GM12878 (cell line): Measurements from ENCODE around the gene FBF1. TPM values are rescaled to one million over a fixed set of nuclear protein-coding genes. Genes with fewer than 3 reads are reported as not detected.

Experiments used
- ATF3 ChIP-seq: IDR thresholded peaks from 2 replicates; pipeline ENCODE4 v1.6.1; 2011; ENCODE audit warnings: low read depth, mild to moderate bottlenecking, low read length, moderate library complexity, borderline replicate concordance; ENCODE audit errors: extremely low read depth
- CREB1 ChIP-seq: IDR thresholded peaks from 2 replicates; pipeline ENCODE4 v1.6.1; 2012; ENCODE audit warnings: low read depth, mild to moderate bottlenecking, inconsistent platforms
- DPF2 ChIP-seq: fragments of 450-650 bp; IDR thresholded peaks from 2 replicates; pipeline ENCODE4 v1.6.1; 2017; ENCODE audit warnings: mild to moderate bottlenecking
- FOXM1 ChIP-seq: IDR thresholded peaks from 2 replicates; pipeline ENCODE4 v1.6.1; 2012; ENCODE audit warnings: low read depth, mild to moderate bottlenecking, inconsistent platforms, low read length, moderate library complexity
- HDAC2 ChIP-seq: fragments of 200-600 bp; sonication (generic); IDR thresholded peaks from 2 replicates; pipeline ENCODE4 v1.6.1; 2017
- IRF3 ChIP-seq: fragments of 450-650 bp; IDR thresholded peaks from 2 replicates; pipeline ENCODE4 v1.6.1; 2014; ENCODE audit warnings: mild to moderate bottlenecking
- IRF4 ChIP-seq: IDR thresholded peaks from 2 replicates; pipeline ENCODE4 v1.6.1; 2011; ENCODE audit warnings: low read depth, low read length
- JUND ChIP-seq: IDR thresholded peaks from 2 replicates; pipeline ENCODE4 v1.6.1; 2012; ENCODE audit warnings: low read depth, mild to moderate bottlenecking, low read length, improper control_type of control experiment, moderate library complexity
- MEF2A ChIP-seq: IDR thresholded peaks from 2 replicates; pipeline ENCODE4 v1.6.1; 2011; ENCODE audit warnings: low read depth, mild to moderate bottlenecking, low read length, moderate library complexity; ENCODE audit not compliant: insufficient read depth
- MTA3 ChIP-seq: IDR thresholded peaks from 2 replicates; pipeline ENCODE4 v1.6.1; 2012; ENCODE audit warnings: low read length, inconsistent platforms, borderline replicate concordance
- NFYA ChIP-seq: IDR thresholded peaks from 2 replicates; pipeline ENCODE4 v1.6.1; 2011; ENCODE audit warnings: low read depth, mild to moderate bottlenecking, low read length, improper control_type of control experiment, borderline replicate concordance
- PAX5 ChIP-seq: IDR thresholded peaks from 2 replicates; pipeline ENCODE4 v1.6.1; 2011; ENCODE audit warnings: low read depth, low read length, borderline replicate concordance
- POLR2A ChIP-seq: IDR thresholded peaks from 2 replicates; pipeline ENCODE4 v1.6.1; 2011; ENCODE audit warnings: low read depth, mild to moderate bottlenecking, low read length
- RAD21 ChIP-seq: IDR thresholded peaks from 2 replicates; pipeline ENCODE4 v1.6.1; 2011; ENCODE audit warnings: mild to moderate bottlenecking, low read depth, low read length, moderate library complexity; ENCODE audit not compliant: insufficient read depth
- RUNX3 ChIP-seq: IDR thresholded peaks from 2 replicates; pipeline ENCODE4 v1.6.1; 2012; ENCODE audit warnings: low read length, inconsistent platforms
- SIN3A ChIP-seq: IDR thresholded peaks from 2 replicates; pipeline ENCODE4 v1.6.1; 2012; ENCODE audit warnings: low read depth, low read length, improper control_type of control experiment
- SREBF2 ChIP-seq: IDR thresholded peaks from 2 replicates; pipeline ENCODE4 v1.6.1; 2012; ENCODE audit warnings: mild to moderate bottlenecking, low read length
- TCF3 ChIP-seq: IDR thresholded peaks from 2 replicates; pipeline ENCODE4 v1.6.1; 2012; ENCODE audit warnings: low read depth, mild to moderate bottlenecking, low read length, borderline replicate concordance; ENCODE audit not compliant: insufficient read depth
- WRNIP1 ChIP-seq: IDR thresholded peaks from 2 replicates; pipeline ENCODE4 v1.6.1; 2011; ENCODE audit warnings: low read depth, low read length, improper control_type of control experiment, borderline replicate concordance
- ZBED1 ChIP-seq: IDR thresholded peaks from 2 replicates; pipeline ENCODE4 v1.6.1; 2016; ENCODE audit warnings: borderline replicate concordance
- ZNF217 ChIP-seq: fragments of 450-650 bp; IDR thresholded peaks from 2 replicates; pipeline ENCODE4 v1.6.1; 2017; ENCODE audit warnings: antibody characterized with exemption, mild to moderate bottlenecking
- ZSCAN29 ChIP-seq: fragments of 450-650 bp; IDR thresholded peaks from 2 replicates; pipeline ENCODE4 v1.6.1; 2017; ENCODE audit warnings: mild to moderate bottlenecking, moderate library complexity
- polyA plus RNA-seq, 11 experiments: library from polyadenylated mRNA; depleted of rRNA in 4 of 11; unstranded in 6 of 11; stranded (reverse) in 5 of 11; fragments of >200 nt; fragmentation: Nextera tagmentation in 4 of 11; fragmentation: Illumina TruSeq in 1 of 11; extraction: Ambion mirVana in 4 of 11; extraction: Trizol in 1 of 11; gene quantifications; 1 replicate in 1 of 11; 2 replicates in 10 of 11; pipeline versions ENCODE4 v1.2.1 to v1.2.3, GENCODE V29; 2011 to 2016; ENCODE audit warnings: inconsistent platforms in 2 of 11, missing spikeins in 2 of 11, low read depth in 1 of 11
- total RNA-seq, 4 experiments: library from RNA; depleted of rRNA in 3 of 4; stranded (reverse); fragments of >200 nt in 3 of 4; fragmentation: Illumina TruSeq in 1 of 4; extraction: Trizol in 1 of 4; gene quantifications; 2 replicates each; pipeline versions ENCODE4 v1.2.1 to v1.2.3, GENCODE V29; 2013 to 2021
- TF ChIP-seq, protein P1 (sequence below): fragments of 150-350 bp; IDR thresholded peaks from 2 replicates; pipeline ENCODE4 v1.6.1; 2016; ENCODE audit warnings: low read depth, low read length
- TF ChIP-seq, protein P2 (sequence below): fragments of 450-650 bp; formaldehyde crosslinking; IDR thresholded peaks from 2 replicates; pipeline ENCODE4 v1.4.0; 2020; ENCODE audit warnings: mild to moderate bottlenecking, moderate library complexity

The FBF1 gene
- total and polyA plus RNA-seq, 10 of the 15 experiments (the other 5 are each of a cell fraction or from before 2014, with no cell fraction given), result 0.29 to 15.0 (median 7.0) TPM

DNA sequence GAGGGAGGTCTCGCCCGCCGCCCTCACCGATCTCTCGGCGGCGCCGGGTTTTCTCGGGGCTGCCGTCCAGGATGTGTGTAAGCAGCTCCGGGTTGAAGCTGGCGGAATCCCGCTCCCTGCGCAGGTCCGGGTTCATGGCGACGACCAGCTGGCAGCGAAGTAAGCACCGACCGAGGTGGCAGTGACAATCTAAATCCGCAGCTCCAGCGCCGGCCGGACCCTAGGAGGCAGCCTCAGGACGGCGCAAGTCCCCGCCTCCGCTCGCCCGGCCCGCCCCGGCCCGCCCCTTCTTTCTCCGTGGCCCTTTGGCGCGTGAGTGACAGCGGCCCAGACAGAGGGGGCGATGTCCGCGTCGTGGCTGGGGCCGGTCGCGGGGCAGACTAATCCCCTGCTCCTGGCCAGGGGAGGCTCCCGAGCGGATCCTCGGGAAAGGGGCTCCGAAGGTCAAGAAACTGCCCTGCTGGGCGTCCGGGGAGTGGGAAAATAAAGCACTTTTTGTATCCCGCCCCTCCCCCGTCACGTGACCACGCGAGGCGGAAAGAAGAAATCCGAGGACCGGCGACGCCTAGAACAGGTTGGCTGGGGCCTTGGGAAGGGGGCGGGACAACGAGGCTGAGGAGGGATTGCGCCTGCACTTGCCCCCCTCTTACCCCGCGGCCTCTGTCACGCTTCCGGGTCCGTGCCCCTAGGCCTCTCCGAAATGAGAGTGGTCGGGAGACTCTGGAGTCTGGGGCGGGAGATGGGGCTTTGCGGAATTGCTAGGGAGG lies 38.3 kb upstream of the FBF1 start, which contains the start of the genes ACOX1 and TEN1 (continued):
- no peak for TF ChIP-seq RAD21
- TF ChIP-seq, protein P1, sequence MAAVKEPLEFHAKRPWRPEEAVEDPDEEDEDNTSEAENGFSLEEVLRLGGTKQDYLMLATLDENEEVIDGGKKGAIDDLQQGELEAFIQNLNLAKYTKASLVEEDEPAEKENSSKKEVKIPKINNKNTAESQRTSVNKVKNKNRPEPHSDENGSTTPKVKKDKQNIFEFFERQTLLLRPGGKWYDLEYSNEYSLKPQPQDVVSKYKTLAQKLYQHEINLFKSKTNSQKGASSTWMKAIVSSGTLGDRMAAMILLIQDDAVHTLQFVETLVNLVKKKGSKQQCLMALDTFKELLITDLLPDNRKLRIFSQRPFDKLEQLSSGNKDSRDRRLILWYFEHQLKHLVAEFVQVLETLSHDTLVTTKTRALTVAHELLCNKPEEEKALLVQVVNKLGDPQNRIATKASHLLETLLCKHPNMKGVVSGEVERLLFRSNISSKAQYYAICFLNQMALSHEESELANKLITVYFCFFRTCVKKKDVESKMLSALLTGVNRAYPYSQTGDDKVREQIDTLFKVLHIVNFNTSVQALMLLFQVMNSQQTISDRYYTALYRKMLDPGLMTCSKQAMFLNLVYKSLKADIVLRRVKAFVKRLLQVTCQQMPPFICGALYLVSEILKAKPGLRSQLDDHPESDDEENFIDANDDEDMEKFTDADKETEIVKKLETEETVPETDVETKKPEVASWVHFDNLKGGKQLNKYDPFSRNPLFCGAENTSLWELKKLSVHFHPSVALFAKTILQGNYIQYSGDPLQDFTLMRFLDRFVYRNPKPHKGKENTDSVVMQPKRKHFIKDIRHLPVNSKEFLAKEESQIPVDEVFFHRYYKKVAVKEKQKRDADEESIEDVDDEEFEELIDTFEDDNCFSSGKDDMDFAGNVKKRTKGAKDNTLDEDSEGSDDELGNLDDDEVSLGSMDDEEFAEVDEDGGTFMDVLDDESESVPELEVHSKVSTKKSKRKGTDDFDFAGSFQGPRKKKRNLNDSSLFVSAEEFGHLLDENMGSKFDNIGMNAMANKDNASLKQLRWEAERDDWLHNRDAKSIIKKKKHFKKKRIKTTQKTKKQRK, result no peak
- no peak for TF ChIP-seq FOXM1
- peak; percentile 83 for TF ChIP-seq POLR2A
- 0 out of 2 replicates have a peak, but pooled peaks have one; percentile 15 for TF ChIP-seq CREB1
- TF ChIP-seq PAX5, result peak; percentile 43; the same call in 1 of the 2 replicates
- TF ChIP-seq ZSCAN29, result no peak
- TF ChIP-seq JUND, result no peak
- peak; percentile 39; the same call in 1 of the 2 replicates for TF ChIP-seq RUNX3
- no peak for TF ChIP-seq MTA3
- TF ChIP-seq TCF3, result peak; percentile 53; the same call in 1 of the 2 replicates
- TF ChIP-seq SREBF2, result no peak
- TF ChIP-seq, protein P2, sequence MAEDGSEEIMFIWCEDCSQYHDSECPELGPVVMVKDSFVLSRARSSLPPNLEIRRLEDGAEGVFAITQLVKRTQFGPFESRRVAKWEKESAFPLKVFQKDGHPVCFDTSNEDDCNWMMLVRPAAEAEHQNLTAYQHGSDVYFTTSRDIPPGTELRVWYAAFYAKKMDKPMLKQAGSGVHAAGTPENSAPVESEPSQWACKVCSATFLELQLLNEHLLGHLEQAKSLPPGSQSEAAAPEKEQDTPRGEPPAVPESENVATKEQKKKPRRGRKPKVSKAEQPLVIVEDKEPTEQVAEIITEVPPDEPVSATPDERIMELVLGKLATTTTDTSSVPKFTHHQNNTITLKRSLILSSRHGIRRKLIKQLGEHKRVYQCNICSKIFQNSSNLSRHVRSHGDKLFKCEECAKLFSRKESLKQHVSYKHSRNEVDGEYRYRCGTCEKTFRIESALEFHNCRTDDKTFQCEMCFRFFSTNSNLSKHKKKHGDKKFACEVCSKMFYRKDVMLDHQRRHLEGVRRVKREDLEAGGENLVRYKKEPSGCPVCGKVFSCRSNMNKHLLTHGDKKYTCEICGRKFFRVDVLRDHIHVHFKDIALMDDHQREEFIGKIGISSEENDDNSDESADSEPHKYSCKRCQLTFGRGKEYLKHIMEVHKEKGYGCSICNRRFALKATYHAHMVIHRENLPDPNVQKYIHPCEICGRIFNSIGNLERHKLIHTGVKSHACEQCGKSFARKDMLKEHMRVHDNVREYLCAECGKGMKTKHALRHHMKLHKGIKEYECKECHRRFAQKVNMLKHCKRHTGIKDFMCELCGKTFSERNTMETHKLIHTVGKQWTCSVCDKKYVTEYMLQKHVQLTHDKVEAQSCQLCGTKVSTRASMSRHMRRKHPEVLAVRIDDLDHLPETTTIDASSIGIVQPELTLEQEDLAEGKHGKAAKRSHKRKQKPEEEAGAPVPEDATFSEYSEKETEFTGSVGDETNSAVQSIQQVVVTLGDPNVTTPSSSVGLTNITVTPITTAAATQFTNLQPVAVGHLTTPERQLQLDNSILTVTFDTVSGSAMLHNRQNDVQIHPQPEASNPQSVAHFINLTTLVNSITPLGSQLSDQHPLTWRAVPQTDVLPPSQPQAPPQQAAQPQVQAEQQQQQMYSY (CRISPR knock-in tag), result peak; percentile 76
- no peak for TF ChIP-seq WRNIP1
- no peak for TF ChIP-seq HDAC2
- no peak for TF ChIP-seq IRF4
- TF ChIP-seq IRF3, result 0 out of 2 replicates have a peak, but pooled peaks have one; percentile 43
- no peak; the same call in 1 of the 2 replicates for TF ChIP-seq ZBED1
- TF ChIP-seq SIN3A, result peak; percentile 57; the same call in 1 of the 2 replicates
- TF ChIP-seq ATF3, result peak; percentile 84; the same call in 1 of the 2 replicates
- TF ChIP-seq NFYA, result no peak
- TF ChIP-seq ZNF217, result no peak
- TF ChIP-seq MEF2A, result no peak
- peak; percentile 97 for TF ChIP-seq DPF2
